Keratinocyte (primary cell): ENCODE measurements around the gene RNF166. TPM values are rescaled to one million over a fixed set of nuclear protein-coding genes. Genes with fewer than 3 reads are reported as not detected.

Experiments
- DNase-seq: peaks from one replicate; pipeline ENCODE4 v3.0.0-alpha.2; 2011; ENCODE audit warnings: low read depth, missing footprints, low spot score
- FAIRE-seq: peaks from 2 replicates; lab custom pipeline; 2011; peaks lifted over from hg19 to GRCh38; lab: Jason Lieb, UNC
- H2AFZ ChIP-seq: 2 replicates; pipeline ENCODE4 v1.6.0; 2012; ENCODE audit warnings: low read length, control low read depth, inconsistent platforms; ENCODE audit not compliant: control insufficient read depth
- H3K27ac ChIP-seq: 2 replicates; pipeline ENCODE4 v1.5.1; 2011; ENCODE audit warnings: low read length; ENCODE audit not compliant: control insufficient read depth, insufficient read depth
- H3K27me3 ChIP-seq: 3 replicates; pipeline ENCODE4 v1.6.0; 2011; ENCODE audit warnings: low read length; ENCODE audit not compliant: control insufficient read depth, insufficient read depth; ENCODE audit errors: extremely low read depth
- H3K36me3 ChIP-seq, 2 experiments: 2 replicates in 1 of 2; 3 replicates in 1 of 2; pipeline ENCODE4 v1.5.1; 2011; ENCODE audit warnings: low read length in 2 of 2, mild to moderate bottlenecking in 1 of 2; ENCODE audit not compliant: control insufficient read depth in 2 of 2, insufficient read depth in 2 of 2; ENCODE audit errors: extremely low read depth in 1 of 2
- H3K4me1 ChIP-seq: 3 replicates; pipeline ENCODE4 v1.5.1; 2011; ENCODE audit warnings: low read length; ENCODE audit not compliant: control insufficient read depth, insufficient read depth; ENCODE audit errors: extremely low read depth
- H3K4me2 ChIP-seq: 3 replicates; pipeline ENCODE4 v1.6.0; 2011; ENCODE audit warnings: low read depth, low read length; ENCODE audit not compliant: control insufficient read depth, insufficient read depth; ENCODE audit errors: extremely low read depth
- H3K4me3 ChIP-seq, 3 experiments: fragments of 200-600 bp in 1 of 3; sonication (generic) in 1 of 3; 2 replicates in 2 of 3; 3 replicates in 1 of 3; pipeline ENCODE4 v1.5.1; 2011 to 2016; ENCODE audit warnings: low read length in 3 of 3, mild to moderate bottlenecking in 3 of 3, control low read depth in 2 of 3, inconsistent platforms in 1 of 3, low read depth in 1 of 3, mixed read lengths in 1 of 3, mixed run types in 1 of 3, moderate library complexity in 1 of 3; ENCODE audit not compliant: control insufficient read depth in 2 of 3, insufficient read depth in 2 of 3; ENCODE audit errors: extremely low read depth in 1 of 3
- H3K79me2 ChIP-seq: 2 replicates; pipeline ENCODE4 v1.6.0; 2012; ENCODE audit warnings: low read length; ENCODE audit not compliant: control insufficient read depth, insufficient read depth
- H3K9ac ChIP-seq: 3 replicates; pipeline ENCODE4 v1.6.0; 2011; ENCODE audit warnings: low read length; ENCODE audit not compliant: control insufficient read depth, insufficient read depth; ENCODE audit errors: extremely low read depth
- H3K9me1 ChIP-seq: 3 replicates; pipeline ENCODE4 v1.6.0; 2011; ENCODE audit warnings: low read length; ENCODE audit not compliant: control insufficient read depth, insufficient read depth; ENCODE audit errors: extremely low read depth
- H3K9me3 ChIP-seq: 2 replicates; pipeline ENCODE4 v1.5.1; 2012; ENCODE audit warnings: low read depth, low read length; ENCODE audit not compliant: control insufficient read depth
- H4K20me1 ChIP-seq: 3 replicates; pipeline ENCODE4 v1.6.0; 2011; ENCODE audit warnings: low read length; ENCODE audit not compliant: control insufficient read depth, insufficient read depth; ENCODE audit errors: extremely low read depth
- CTCF ChIP-seq, 3 experiments: IDR thresholded peaks in 1 of 3; conservative IDR thresholded peaks in 1 of 3; optimal IDR thresholded peaks in 1 of 3; 2 replicates in 2 of 3; 3 replicates in 1 of 3; pipeline versions ENCODE3 to v1.5.1; 2011; ENCODE audit warnings: low read length in 3 of 3, mild to moderate bottlenecking in 3 of 3, moderate library complexity in 2 of 3, control low read depth in 1 of 3, inconsistent platforms in 1 of 3; ENCODE audit not compliant: insufficient read depth in 2 of 3; ENCODE audit errors: extremely low read depth in 1 of 3
- EZH2 ChIP-seq: IDR thresholded peaks from one replicate; pipeline ENCODE4 v1.6.1; 2012; ENCODE audit warnings: inconsistent platforms, mild to moderate bottlenecking, low read length, moderate library complexity
- dilution Hi-C: fragments of 300-500 bp; cut with MboI; formaldehyde crosslinking; loops from one replicate; pipeline ENCODE4 v1.7.0; 2020; ENCODE audit warnings: low sequenced_read_pairs; ENCODE audit not compliant: extremely low pct_ligation_motif_present
- polyA plus RNA-seq, 5 experiments: library from polyadenylated mRNA; depleted of rRNA in 3 of 5; stranded (reverse) in 3 of 5; stranded (forward) in 1 of 5; unstranded in 1 of 5; fragments of >200 nt; gene quantifications; 1 replicate in 1 of 5; 2 replicates in 3 of 5; 3 replicates in 1 of 5; pipeline versions ENCODE4 v1.2.1 to v1.2.3, GENCODE V29; 2011 to 2012; ENCODE audit warnings: missing spikeins in 2 of 5, low read depth in 1 of 5, low replicate concordance in 1 of 5

RNF166 gene
- polyA plus RNA-seq, 1 donor (not counting 4 experiments of a cell fraction or from before 2014, with no cell fraction given): 3.4 TPM

- no peak overlapping the region for H3K4me2 ChIP-seq
- H3K79me2 ChIP-seq: peaks cover 53% of the 10 kb centered on the region
- no peaks in the 10 kb centered on the region for H3K27me3 ChIP-seq
- H3K9me3 ChIP-seq: no peaks in the 10 kb centered on the region
- no peak overlapping the region for H3K4me3 ChIP-seq
- peaks cover 4% of the 10 kb centered on the region for H3K4me1 ChIP-seq
- no peak overlapping the region for H3K27ac ChIP-seq
- FAIRE-seq: no peak
- dilution Hi-C loops: no loop called here
- H4K20me1 ChIP-seq: peaks cover 28% of the 10 kb centered on the region
- peaks cover 12 to 19% of the 10 kb centered on the region in 2 experiments for H3K36me3 ChIP-seq
- H3K9ac ChIP-seq: no peak overlapping the region
- DNase-seq: no peak
- TF ChIP-seq EZH2 (no peak), CTCF (optimal IDR thresholded peaks at IDR 0.05 in 1 of 3, IDR thresholded peaks at IDR 0.05 in 1 of 3, conservative IDR thresholded peaks at IDR 0.05 in 1 of 3; ENCODE audit: extremely low read depth in 1 of 3, insufficient read depth in 2 of 3, low read length in 3 of 3) (no peak)
- no peaks in the 10 kb centered on the region for H3K9me1 ChIP-seq
- no peak overlapping the region for H2AFZ ChIP-seq
Measured at GRCh38 chr16:88748364-88748763, 42.2 kb upstream of the RNF166 start.

GRCh38 chr16:88747588-88748301 is 41.5 kb upstream of the RNF166 start:
- Histone ChIP-seq H3K9me1 (no peaks in the 10 kb centered on the region), H3K36me3 (peaks cover 18 to 19% of the 10 kb centered on the region in 2 experiments), H3K27ac (no peak overlapping the region), H3K4me3 (no peak overlapping the region), H3K79me2 (peaks cover 55% of the 10 kb centered on the region), H2AFZ (no peak overlapping the region), H3K9me3 (no peaks in the 10 kb centered on the region), H4K20me1 (peaks cover 33% of the 10 kb centered on the region), H3K9ac (no peak overlapping the region), H3K27me3 (no peaks in the 10 kb centered on the region), H3K4me1 (peaks cover 4% of the 10 kb centered on the region), H3K4me2 (no peak overlapping the region)
- TF ChIP-seq CTCF (optimal IDR thresholded peaks at IDR 0.05 in 1 of 3, IDR thresholded peaks at IDR 0.05 in 1 of 3, conservative IDR thresholded peaks at IDR 0.05 in 1 of 3; ENCODE audit: extremely low read depth in 1 of 3, insufficient read depth in 2 of 3, low read length in 3 of 3): peak in 2 of 3 experiments; percentile 61 to 84
- TF ChIP-seq EZH2: no peak
- DNase-seq (no peak), FAIRE-seq (peak; percentile 59)
- dilution Hi-C loops: no loop called here
